NOMO-1 treated with dmso at 0.1 percent for 144 hours (cell line): ENCODE measurements around the gene SLC39A10.
"Not testable (repeated sequence)": the region's sequence is repeated elsewhere in the genome, so short reads cannot be mapped to it uniquely, and the experiment has no call there.

Experiments used
- DNase-seq: peaks from one replicate; lab custom pipeline; 2025; ENCODE audit not compliant: unreplicated experiment; lab: John Stamatoyannopoulos, UW

SLC39A10 gene

DNA sequence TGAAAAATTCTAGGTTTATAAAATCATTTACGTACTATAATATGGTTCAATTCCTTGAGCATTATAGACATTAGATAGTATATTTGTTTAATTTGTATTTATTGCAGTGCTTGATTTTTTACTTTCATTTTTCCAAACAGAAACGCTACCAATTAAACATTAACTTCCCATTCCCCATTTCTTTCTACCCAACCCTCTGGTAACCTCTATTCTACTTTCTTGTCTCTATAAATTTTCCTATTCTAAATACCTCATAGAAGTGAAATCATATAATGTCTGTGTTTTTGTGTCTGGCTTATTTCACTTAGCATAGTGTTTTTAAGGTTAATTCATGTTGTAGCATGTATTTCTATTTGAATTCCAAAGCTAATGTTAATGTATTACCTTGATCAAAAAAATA is 11.6 kb upstream of the SLC39A10 start:
- no peak for DNase-seq

- DNase-seq = no peak
These were observed 10.6 kb upstream of the SLC39A10 start for GRCh38 chr2:195646424-195646823.

DNA sequence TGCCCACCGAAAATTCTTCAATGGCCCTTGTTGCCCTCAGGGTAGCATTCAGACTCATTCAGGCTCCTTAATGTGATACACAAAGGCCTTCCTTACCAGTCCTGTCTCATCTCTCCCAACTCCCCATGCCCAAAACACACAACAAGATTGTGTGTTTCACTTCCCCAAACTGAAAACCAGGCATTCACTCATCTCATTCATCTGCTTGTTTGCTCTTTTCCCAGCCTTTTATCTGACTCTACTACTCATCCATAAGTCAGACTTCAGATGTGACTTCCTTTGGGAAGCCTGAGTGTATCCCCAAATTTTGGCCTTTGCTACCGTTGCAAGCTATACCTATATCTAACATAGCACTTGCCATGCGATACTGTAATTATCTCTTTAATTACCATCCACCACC is 9.7 kb upstream of the SLC39A10 start:
- DNase-seq = peak; percentile 69

- not testable (repeated sequence) for DNase-seq
These were observed 8.7 kb upstream of the SLC39A10 start for GRCh38 chr2:195648370-195648769.

DNA sequence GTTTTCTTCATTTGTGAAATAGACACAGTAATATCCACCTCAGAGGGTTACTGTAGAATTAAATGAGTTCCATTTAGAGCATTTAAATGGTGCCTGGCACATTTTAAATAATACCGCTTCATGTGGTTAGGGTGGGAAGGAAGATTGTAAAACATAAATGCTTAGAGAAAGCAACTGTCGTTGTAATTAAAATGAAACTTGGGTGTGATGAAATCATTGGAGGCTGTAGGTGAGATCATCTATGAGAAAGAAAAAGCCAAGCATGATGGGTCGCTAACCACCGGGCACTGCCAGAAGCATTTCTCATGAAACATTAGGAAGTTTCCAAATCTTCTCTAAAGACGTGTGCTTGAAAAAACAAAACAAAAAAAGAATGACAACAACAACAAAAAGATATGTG is 8.2 kb upstream of the SLC39A10 start:
- peak; percentile 73 for DNase-seq

DNA sequence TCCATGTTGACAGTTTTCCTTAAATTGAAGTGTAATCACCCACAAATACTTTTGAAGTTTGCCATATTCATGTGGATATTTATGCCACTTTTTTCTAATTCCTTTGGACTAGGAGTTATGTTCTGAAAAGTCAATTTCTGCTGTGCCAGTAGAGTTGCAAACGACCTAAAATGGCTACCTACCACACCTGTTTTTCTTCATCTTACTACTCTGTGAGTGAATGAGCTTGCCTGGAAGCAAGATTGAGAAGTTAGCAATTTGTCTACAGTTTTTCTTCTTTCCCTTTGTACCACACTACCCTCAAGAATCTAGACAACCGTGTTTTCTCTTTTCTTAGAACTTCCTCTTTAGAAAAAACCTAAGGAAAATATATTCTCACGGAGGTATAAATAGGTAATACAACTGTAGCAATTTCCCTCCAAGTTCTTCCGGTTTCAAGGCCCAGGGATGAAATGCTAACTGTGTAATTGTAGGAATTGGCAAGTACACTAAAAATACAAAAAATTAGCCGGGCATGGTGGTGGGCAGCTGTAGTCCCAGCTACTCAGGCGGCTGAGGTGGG is 7.3 kb upstream of the SLC39A10 start:
- DNase-seq = no peak

DNA sequence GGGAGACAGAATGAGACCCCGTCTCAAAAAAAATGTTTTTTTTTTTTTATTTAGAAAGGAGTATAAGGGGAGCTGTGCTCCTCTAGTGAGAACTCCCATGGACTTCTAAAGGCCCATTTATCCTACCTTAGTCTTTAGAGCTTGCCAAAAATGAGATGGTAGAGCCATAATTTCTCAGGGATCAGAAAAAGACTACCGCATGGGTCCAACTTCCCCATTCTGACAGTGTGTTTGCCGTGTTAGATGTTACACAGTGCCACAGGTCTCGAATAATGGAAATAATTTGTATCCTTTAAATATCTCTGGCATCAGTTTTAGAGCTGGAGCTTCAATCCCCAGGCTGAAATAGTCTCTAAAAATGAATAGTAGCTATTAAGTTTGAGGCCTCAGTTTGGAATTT is 6.0 kb upstream of the SLC39A10 start:
- no peak for DNase-seq

- no peak for DNase-seq
These were observed 4.1 kb upstream of the SLC39A10 start for GRCh38 chr2:195652911-195653310.

DNA sequence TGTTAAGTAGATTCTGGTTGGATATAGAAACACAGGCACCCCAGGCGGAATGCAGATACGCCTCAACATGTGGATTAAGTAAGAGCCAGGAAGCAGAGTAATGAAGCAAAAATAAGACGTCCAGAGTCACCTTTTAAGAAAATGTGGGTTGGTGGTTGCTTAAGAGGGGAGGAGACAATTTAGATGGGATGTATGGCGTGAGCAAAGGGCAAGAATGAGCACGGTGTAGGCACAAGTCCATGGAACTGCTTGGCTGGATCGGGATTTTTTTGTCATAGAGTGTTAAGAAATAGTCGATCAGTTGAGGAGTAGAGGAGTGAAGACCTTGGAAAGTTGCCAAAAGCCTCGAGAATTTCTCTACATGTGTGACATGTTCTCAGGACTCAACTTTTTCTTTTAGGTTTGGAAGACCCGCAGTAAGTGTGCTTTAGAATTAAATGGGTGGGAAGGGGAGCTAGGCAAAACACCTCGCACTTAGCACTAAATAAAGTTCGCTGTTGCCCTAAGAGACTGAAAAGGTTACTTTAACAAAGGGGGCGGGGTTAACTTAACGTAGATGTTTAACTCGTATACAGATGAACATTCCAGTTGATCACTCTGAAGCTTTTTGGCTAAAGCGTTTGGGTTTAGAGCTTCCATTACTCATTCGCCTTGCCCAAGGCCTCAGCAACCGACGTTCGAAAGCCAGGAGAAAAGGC is 716 bp upstream of the SLC39A10 start:
- peak; percentile 83 for DNase-seq

GRCh38 chr2:195657634-195658540 is 861 bp downstream of the SLC39A10 start:
- DNase-seq = peak; percentile 39

DNA sequence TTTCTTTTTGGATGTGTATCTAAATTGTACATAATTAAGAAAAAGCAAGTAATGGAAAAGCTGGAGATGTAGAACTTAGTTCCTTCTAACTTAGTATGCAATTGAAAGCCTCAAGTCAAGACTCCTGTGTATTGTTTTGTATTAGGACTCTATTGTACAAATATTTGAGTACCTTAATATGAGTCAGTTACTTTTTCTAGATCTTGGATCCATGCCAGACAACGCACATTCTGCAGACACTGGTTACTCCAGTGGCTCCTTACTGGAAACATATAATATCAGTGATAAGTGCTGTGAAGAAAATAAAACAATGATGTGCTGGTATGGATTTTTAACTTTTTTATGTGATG is 1.5 kb downstream of the SLC39A10 start:
- DNase-seq = no peak

DNA sequence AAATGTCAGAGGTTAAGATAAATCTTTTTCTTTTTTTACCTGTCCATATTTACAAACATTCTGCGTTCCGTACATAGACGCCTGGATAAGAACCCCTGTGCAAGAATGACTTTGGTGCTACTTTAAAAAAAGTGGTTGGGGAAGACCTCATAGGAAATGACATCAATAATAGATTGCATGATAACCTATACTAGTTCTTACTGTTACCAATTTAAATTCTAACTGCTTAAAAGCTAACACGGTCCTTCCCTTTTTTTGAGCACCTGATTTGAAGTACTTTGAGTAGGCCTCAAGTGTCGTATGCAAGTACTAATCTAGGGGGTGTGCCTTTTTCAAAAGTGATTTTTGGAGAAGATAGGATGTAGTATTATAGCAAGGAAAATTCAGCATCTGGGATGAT is 2.1 kb downstream of the SLC39A10 start:
- peak; percentile 67 for DNase-seq

DNA sequence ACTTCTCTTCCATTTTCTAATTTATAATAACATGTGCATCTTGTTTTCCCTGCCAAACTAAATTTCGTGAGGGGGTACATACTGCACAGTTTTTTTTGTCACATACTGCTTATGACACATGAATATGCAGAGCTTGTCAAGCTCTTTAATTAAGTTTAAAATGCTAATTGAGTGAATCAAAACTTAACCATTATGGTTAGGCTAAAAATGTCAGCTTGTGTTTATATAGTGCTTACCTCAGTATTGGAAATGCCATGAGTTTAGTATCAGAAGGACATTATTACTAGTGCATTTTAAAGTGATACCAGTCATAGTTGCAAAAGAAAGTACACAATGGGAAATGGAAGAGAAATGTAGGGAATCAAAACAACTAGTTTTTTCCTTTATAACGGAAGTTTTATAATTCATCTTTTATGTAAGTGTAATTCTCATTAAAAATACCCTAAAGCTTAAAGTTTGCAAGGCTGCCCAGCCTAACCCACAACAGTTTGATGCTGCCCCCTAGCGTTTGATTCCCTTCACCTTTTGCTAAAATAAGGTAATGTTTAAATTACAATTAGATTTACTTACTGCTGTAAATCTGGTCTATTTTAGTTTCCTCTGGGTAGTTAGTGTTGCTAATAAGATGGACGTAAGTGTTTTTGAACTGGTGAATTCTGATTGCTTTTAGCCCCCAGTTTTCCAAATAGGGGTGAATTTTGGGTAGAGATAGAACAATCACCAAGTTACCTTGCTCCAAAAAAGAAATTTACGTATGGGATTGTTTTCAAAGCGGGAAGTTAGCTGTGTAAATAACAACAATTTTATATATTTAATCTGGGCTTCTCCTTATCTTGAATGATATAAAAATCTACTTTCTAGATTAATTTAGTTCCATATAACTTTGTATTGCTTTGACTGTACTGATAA is 3.2 kb downstream of the SLC39A10 start:
- peak; percentile 60 for DNase-seq

DNA sequence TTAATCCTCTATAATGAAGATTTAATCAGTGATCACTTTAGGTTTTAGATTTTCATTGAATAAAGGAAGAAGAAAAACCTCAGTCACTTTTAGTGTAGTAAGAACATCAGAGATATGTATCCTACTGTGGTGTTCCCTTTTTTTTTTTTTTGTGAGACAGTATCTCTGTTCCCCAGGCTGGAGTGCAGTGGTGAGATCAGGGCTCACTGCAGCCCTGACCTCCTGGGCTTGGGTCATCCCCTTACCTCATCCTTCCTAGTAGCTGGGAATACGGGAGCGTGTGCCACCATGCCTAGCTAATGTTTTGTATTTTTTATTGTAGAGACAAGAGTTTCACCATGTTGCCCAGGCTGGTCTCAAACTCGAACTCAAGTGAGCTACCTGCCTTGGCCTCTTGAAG is 5.1 kb downstream of the SLC39A10 start:
- no peak for DNase-seq

DNA sequence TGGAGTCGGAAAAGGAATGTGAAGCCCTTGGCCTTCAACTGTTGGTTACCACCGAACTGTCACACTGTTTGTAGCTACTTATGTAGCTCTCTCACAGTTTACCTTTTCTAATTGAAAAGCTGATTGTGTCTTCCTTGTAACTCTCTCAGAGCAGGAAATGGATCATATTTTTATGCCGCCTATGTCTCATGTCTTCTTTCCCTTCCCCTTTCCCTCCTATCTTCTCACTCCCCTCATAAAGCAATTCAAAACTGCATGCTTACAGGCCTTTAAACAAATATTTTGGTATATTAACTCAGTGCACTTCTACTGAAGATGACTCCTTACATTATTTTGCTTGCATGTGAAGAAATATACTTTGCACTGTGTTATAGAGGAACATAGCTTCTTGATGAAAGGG is 6.0 kb downstream of the SLC39A10 start:
- DNase-seq = peak; percentile 28

- DNase-seq = no peak
These were observed 7.5 kb downstream of the SLC39A10 start for GRCh38 chr2:195664528-195664927.

GRCh38 chr2:195665153-195665552 is 8.1 kb downstream of the SLC39A10 start:
- DNase-seq = not testable (repeated sequence)

DNA sequence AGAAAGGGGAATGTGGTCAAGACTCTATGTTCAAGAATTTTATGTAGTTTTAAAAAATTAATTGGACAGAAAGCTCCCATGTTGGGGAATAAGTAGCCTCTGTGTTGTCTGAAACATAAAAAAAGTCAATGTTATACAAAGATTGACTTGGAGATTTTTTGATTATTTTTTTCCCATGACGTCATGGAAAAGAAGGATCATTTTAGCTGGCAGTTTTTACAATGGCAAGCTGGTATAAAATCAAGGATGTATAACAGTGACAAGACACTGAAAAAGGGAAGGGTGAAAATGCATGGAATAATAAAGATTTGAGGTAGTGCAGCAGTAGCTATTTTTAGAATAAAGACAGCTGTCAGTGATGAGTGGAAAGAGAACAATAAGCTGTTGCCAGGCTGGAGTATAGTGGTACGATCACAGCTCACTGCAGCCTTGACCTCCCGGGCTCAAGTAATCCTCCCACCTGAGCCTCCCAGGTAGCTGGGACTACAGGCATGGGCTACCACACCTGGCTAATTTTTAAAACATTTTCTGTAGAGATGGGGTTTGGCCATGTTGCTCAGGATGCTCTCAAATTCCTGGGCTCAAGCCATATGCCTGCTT is 9.2 kb downstream of the SLC39A10 start:
- DNase-seq = no peak

DNA sequence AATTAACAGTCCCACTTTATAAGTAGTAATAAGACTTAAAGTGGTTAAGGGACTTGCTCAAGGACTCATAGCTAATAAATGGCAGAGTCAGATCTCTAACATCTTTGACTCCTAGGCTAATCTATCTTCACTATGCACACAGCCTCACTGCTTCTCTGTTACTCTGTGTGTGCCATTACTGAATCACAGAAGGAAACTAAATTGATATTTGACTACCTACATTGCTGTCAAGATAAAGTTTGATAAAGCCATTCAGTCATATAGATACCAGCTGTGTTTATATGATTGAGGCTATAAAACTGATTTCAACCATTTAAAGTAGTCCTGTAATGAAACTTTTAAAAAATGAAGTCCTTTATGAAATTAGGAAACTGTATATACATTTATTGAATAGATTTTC is 10.9 kb downstream of the SLC39A10 start:
- DNase-seq = no peak

DNA sequence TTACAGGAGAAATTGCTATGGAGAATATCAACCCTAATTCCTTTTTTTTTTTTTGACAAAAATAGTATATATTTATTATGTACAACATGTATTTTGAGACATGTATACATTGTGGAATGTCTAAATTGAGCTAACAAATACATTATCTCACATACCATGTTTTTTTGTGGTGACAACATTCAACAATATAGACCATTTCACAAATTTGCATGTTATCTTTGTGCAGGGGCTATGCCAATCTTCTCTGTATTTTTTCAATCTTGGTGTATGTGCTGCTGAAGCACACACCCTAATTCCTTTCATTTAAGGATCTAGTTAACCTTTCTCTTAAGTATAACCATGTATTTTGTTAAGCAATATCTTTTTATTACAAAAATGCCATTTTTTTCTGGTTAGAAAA is 13.2 kb downstream of the SLC39A10 start:
- DNase-seq = no peak

DNA sequence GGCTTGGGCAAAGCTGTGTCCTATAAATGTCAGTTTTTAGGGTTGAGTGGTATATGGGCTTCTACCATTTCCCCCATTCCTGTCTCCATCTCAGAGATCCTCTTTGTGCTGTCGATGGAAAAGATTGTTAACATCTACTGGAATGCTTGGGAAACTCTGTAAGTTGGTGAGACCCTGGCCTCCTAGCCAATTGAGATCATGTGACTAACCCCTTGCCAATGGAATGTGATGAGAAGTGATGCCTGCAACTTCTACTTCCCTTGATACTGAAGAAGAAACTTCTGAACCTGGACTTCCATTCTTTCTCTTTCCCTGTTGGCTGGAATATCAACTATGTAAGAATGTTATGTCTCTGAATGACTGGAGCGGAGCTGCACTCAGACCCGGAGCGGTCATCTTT is 14.5 kb downstream of the SLC39A10 start:
- DNase-seq = no peak
